ENCODE measurements around the gene ZEB2. TPM values are rescaled to one million over a fixed set of nuclear protein-coding genes. Genes with fewer than 3 reads are reported as not detected.
A peak's percentile ranks its signal among the peaks of the same experiment; 100 is the strongest.

The ZEB2 gene
- total and polyA plus RNA-seq, 7 experiments from 2014 or later = 0.26 to 534 (median 4.6) TPM

DNA sequence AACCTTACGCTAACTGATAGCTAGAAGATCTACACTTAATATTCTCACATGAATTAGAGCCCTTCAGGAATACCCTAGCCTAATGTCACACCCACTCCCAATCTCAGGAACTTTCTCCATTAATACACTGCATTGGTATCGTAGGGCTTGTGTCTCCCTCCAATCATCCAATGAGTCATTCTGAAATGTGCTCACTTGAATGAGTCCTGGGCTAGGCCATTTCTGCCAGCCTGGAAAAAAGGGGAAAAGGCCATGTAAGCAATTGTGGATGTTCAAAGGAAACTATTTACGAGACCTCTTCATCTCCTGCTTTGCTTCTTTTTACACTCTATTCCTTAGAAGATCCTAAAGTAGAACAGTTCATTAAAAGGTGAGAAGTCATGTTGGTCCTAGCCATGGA, 18.8 kb downstream of the ZEB2 start:
- ChIA-PET CTCF (no interaction called here), POLR2A (no interaction called here)
- H3K27me3 Mint-ChIP-seq = peaks cover 0 to 25% (median 18%) of the 10 kb centered on the region in 5 donors
- H3K9me3 ChIP-seq (ENCODE audit: control insufficient read depth in 2 of 3, low read length in 3 of 3) = no peaks in the 10 kb centered on the region
- no peaks in the 10 kb centered on the region for H3K27me3 ChIP-seq (ENCODE audit: control insufficient read depth in 2 of 2, insufficient read depth in 2 of 2, low read length in 2 of 2)
- peaks cover 0 to 14% of the 10 kb centered on the region in 2 donors for H3K4me1 ChIP-seq (ENCODE audit: control insufficient read depth in 2 of 2, insufficient read depth in 2 of 2, low read length in 2 of 2)
- DNase-seq (no peak), ATAC-seq (no peak)
- no peaks in the 10 kb centered on the region for H3K36me3 Mint-ChIP-seq
- H3K27ac Mint-ChIP-seq = no peak overlapping the region
- no peak overlapping the region for H3K27ac ChIP-seq (ENCODE audit: low read depth, low read length)
- intact Hi-C loops (cut with micrococcal nuclease) = no loop called here
- peaks cover 0 to 9% (median 0%) of the 10 kb centered on the region in 7 donors for H3K4me1 Mint-ChIP-seq
- H3K36me3 ChIP-seq (ENCODE audit: control insufficient read depth in 2 of 3, insufficient read depth in 3 of 3, low read length in 3 of 3) = no peaks in the 10 kb centered on the region
- H3K4me3 ChIP-seq (ENCODE audit: low read length) = no peak overlapping the region
- no peak overlapping the region for H3K4me3 Mint-ChIP-seq
- no peaks in the 10 kb centered on the region for H3K9me3 Mint-ChIP-seq

DNA sequence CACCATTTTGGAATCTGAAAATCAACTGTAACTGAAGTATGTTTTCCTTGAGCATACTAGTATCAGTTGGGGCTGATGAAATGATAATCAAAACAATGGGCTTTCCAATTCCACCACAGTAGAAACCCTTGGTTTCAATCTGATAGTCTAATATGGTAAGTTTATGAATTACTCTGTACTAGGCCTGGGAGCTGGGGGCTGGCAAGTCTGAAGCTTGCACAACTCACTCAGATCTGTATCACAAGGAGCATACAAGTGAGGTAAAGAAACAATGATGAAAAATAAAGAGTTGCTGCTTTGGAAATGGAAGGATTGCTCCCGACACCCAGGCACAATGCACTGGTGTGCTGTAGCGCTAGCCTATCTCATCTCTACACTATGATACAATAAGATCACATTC, 19.4 kb downstream of the ZEB2 start:
- POLR2A ChIA-PET = no interaction called here

DNA sequence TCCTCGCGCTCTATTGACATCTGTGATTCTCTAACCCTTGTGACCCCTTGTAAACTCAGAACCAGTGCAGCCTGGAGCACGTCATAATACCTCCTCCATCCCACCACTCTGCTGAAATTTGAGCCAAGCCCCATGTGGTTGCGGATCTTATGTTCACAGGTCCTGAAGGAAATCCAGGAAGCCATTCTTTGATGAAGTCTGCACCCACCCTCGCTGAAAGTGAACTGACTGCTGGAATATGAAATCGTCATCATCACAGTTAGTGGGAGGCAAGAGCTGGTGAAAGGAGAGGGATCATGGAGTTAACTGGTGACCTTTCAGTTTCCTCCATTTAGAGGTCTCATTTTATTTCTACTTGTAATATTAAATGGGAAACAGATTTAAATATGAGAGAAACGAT, 21.6 kb downstream of the ZEB2 start:
- no peaks in the 10 kb centered on the region for H3K27me3 ChIP-seq (ENCODE audit: control insufficient read depth in 2 of 2, insufficient read depth in 2 of 2, low read length in 2 of 2)
- Mint-ChIP-seq H3K4me1 (peaks cover 0 to 18% (median 0%) of the 10 kb centered on the region in 7 donors), H3K4me3 (no peak overlapping the region), H3K36me3 (no peaks in the 10 kb centered on the region), H3K9me3 (no peaks in the 10 kb centered on the region), H3K27me3 (peaks cover 0 to 14% (median 0%) of the 10 kb centered on the region in 5 donors), H3K27ac (no peak overlapping the region)
- H3K4me1 ChIP-seq (ENCODE audit: control insufficient read depth in 2 of 2, insufficient read depth in 2 of 2, low read length in 2 of 2) = no peaks in the 10 kb centered on the region
- no peak for DNase-seq
- ATAC-seq = no peak
- ChIA-PET CTCF (no interaction called here), POLR2A (no interaction called here)
- no peak overlapping the region for H3K4me3 ChIP-seq (ENCODE audit: low read length)
- intact Hi-C loops (cut with micrococcal nuclease) = no loop called here
- no peaks in the 10 kb centered on the region for H3K36me3 ChIP-seq (ENCODE audit: control insufficient read depth in 2 of 3, insufficient read depth in 3 of 3, low read length in 3 of 3)
- H3K9me3 ChIP-seq (ENCODE audit: control insufficient read depth in 2 of 3, low read length in 3 of 3) = no peaks in the 10 kb centered on the region
- no peak overlapping the region for H3K27ac ChIP-seq (ENCODE audit: low read depth, low read length)

More for the DNA sequence above, 19.4 kb downstream of the ZEB2 start:
- peaks cover 0 to 12% of the 10 kb centered on the region in 2 donors for H3K4me1 ChIP-seq (ENCODE audit: control insufficient read depth in 2 of 2, insufficient read depth in 2 of 2, low read length in 2 of 2)
- H3K4me3 Mint-ChIP-seq = no peak overlapping the region
- H3K4me1 Mint-ChIP-seq = peaks cover 0 to 14% (median 0%) of the 10 kb centered on the region in 7 donors
- CTCF ChIA-PET = no interaction called here
- no peak for ATAC-seq
- peaks cover 0 to 23% (median 15%) of the 10 kb centered on the region in 5 donors for H3K27me3 Mint-ChIP-seq
- no peaks in the 10 kb centered on the region for H3K27me3 ChIP-seq (ENCODE audit: control insufficient read depth in 2 of 2, insufficient read depth in 2 of 2, low read length in 2 of 2)
- no peaks in the 10 kb centered on the region for H3K9me3 Mint-ChIP-seq
- no peaks in the 10 kb centered on the region for H3K36me3 ChIP-seq (ENCODE audit: control insufficient read depth in 2 of 3, insufficient read depth in 3 of 3, low read length in 3 of 3)
- intact Hi-C loops (cut with micrococcal nuclease) = no loop called here
- no peak overlapping the region for H3K4me3 ChIP-seq (ENCODE audit: low read length)
- no peaks in the 10 kb centered on the region for H3K9me3 ChIP-seq (ENCODE audit: control insufficient read depth in 2 of 3, low read length in 3 of 3)
- no peak for DNase-seq
- no peak overlapping the region for H3K27ac ChIP-seq (ENCODE audit: low read depth, low read length)
- H3K27ac Mint-ChIP-seq = no peak overlapping the region
- H3K36me3 Mint-ChIP-seq = no peaks in the 10 kb centered on the region

DNA sequence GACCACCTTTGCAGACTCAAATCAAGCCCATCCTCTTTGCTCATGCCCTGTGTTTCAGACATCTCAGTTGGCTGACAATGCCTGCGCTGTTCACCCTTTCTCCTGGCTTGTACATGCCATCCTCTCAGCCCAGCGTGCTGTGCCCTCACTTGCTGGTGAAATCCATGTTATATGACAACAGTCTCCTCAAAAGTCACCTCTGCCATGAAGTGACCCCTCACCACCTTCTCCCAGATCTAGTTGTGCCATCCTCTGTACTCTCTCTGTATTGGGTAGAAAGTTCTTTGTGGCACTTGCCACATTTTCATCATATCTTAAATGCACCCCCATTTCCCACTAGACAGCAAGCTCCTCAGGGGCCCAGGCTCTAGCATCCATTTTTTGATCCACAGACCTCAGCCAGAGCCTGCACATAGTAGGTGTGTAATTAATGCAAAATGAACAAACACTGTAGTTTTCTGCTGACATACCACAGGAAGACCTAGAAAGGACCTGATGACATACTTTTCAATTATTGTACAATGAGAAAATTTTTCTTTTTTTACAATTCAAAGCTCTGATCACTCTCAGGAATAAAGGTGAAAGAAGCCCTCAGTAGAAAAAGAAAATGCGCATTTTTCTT, 22.8 kb downstream of the ZEB2 start:
- POLR2A ChIA-PET = no interaction called here
- no peak overlapping the region for H3K27ac Mint-ChIP-seq
- no peak overlapping the region for H3K27ac ChIP-seq (ENCODE audit: low read depth, low read length)

DNA sequence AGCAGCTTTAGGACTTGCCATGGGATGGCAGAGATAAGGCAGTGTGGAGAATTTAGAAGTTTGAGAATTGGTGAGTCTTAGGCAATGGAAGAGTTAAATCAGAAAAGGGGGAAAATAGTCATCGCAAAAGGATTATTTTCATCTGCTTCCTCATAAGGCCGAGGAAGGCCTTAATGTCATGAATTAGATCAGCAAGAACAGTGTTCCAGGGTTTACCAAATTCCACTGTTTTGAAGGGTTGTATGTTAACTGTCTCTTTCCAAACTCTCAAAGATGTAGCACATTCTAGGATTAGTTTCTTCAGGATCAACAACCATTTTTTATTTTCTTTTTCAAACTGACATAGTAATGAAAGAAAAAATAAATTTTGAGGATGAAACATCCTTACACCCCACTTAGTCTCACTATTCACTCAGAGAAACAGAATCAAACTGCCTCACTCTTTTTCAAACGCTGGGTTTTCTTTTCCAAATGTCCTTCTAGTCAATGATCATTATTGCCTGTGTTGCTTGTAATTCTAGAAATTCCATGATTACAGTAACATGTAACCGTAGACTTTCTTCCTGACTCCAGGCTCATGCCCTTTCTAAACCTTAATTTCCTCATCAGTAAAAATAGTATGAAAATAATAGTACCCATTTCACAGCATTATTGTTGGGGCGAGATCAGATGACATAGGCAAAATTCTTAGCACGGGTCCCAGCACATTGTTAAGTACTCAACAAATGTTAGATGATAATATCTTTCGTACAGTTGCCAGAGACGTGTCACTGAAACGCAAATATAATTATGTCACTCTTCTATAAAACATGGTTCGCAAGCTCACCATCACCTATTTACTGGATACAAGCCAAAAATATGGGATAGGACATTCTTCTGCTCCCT, 23.6 kb downstream of the ZEB2 start:
- ChIA-PET POLR2A (no interaction called here), CTCF (no interaction called here)
- Mint-ChIP-seq H3K4me1 (peaks cover 0 to 13% (median 0%) of the 10 kb centered on the region in 7 donors), H3K36me3 (peaks cover 0 to 2% (median 0%) of the 10 kb centered on the region in 5 donors), H3K27me3 (peaks cover 0 to 4% (median 0%) of the 10 kb centered on the region in 5 donors), H3K9me3 (no peaks in the 10 kb centered on the region), H3K27ac (no peak overlapping the region), H3K4me3 (no peak overlapping the region)
- H3K9me3 ChIP-seq (ENCODE audit: control insufficient read depth in 2 of 3, low read length in 3 of 3) = no peaks in the 10 kb centered on the region
- H3K4me3 ChIP-seq (ENCODE audit: low read length) = no peak overlapping the region
- H3K36me3 ChIP-seq (ENCODE audit: control insufficient read depth in 2 of 3, insufficient read depth in 3 of 3, low read length in 3 of 3) = no peaks in the 10 kb centered on the region
- intact Hi-C loops (cut with micrococcal nuclease) = no loop called here
- no peaks in the 10 kb centered on the region for H3K4me1 ChIP-seq (ENCODE audit: control insufficient read depth in 2 of 2, insufficient read depth in 2 of 2, low read length in 2 of 2)
- no peaks in the 10 kb centered on the region for H3K27me3 ChIP-seq (ENCODE audit: control insufficient read depth in 2 of 2, insufficient read depth in 2 of 2, low read length in 2 of 2)
- ATAC-seq = no peak
- H3K27ac ChIP-seq (ENCODE audit: low read depth, low read length) = no peak overlapping the region
- DNase-seq = no peak

More for the DNA sequence above, 22.8 kb downstream of the ZEB2 start:
- peak; percentile 13 for ATAC-seq
- H3K9me3 Mint-ChIP-seq = no peaks in the 10 kb centered on the region
- no peak for DNase-seq
- peaks cover 0 to 18% (median 0%) of the 10 kb centered on the region in 7 donors for H3K4me1 Mint-ChIP-seq
- CTCF ChIA-PET = no interaction called here
- no peaks in the 10 kb centered on the region for H3K36me3 ChIP-seq (ENCODE audit: control insufficient read depth in 2 of 3, insufficient read depth in 3 of 3, low read length in 3 of 3)
- H3K36me3 Mint-ChIP-seq = no peaks in the 10 kb centered on the region
- no peak overlapping the region for H3K4me3 ChIP-seq (ENCODE audit: low read length)
- H3K4me3 Mint-ChIP-seq = no peak overlapping the region
- H3K4me1 ChIP-seq (ENCODE audit: control insufficient read depth in 2 of 2, insufficient read depth in 2 of 2, low read length in 2 of 2) = no peaks in the 10 kb centered on the region
- no peaks in the 10 kb centered on the region for H3K27me3 ChIP-seq (ENCODE audit: control insufficient read depth in 2 of 2, insufficient read depth in 2 of 2, low read length in 2 of 2)
- no peaks in the 10 kb centered on the region for H3K9me3 ChIP-seq (ENCODE audit: control insufficient read depth in 2 of 3, low read length in 3 of 3)
- peaks cover 0 to 7% (median 0%) of the 10 kb centered on the region in 5 donors for H3K27me3 Mint-ChIP-seq
- intact Hi-C loops (cut with micrococcal nuclease) = no loop called here

DNA sequence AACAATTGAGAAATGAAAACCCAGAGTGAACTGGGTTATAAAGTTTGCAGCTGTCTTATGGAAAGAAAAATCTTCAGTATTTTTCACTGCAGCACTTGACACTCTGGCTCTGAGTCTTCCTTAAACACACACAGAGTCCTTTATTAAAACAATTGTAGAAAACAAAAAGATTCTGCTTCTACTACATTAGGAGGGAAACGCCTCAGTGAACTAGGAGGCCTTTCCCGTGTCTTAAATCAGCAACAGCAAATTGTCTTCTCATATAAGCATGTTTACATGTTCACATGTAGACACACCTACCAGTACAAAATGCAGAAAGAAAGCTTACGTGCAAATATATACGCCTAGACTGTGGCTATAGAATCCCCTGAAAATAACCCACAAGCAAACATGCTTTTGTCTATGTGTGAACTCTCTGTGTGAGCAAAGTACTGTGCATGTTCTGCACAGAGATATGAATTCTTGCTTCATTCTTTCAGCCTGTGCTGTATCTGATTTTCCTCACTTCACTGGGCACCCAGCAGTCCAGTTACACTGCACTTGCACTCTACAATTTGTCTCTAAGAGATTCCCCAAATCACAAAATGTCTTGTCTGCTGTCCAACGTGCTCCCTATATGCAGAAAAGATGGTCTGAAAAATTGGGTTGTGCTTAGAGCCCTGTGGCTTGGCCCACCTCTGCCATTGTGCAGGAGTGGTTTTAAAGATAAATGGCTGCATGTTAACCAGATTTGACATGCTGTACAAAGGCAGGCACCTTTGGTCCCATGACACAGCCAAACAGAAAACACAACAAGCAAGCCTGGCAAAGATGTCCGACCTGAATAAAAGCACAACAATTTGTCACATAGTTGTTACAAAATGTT, 24.5 kb downstream of the ZEB2 start:
- DNase-seq (no peak), ATAC-seq (peak; percentile 44)
- peaks cover 0 to 5% (median 0%) of the 10 kb centered on the region in 5 donors for H3K27me3 Mint-ChIP-seq
- no peak overlapping the region for H3K4me3 ChIP-seq (ENCODE audit: low read length)
- no peaks in the 10 kb centered on the region for H3K9me3 ChIP-seq (ENCODE audit: control insufficient read depth in 2 of 3, low read length in 3 of 3)
- no peak overlapping the region for H3K27ac Mint-ChIP-seq
- ChIA-PET CTCF (no interaction called here), POLR2A (no interaction called here)
- H3K4me1 ChIP-seq (ENCODE audit: control insufficient read depth in 2 of 2, insufficient read depth in 2 of 2, low read length in 2 of 2) = peaks cover 0 to 7% of the 10 kb centered on the region in 2 donors
- H3K4me1 Mint-ChIP-seq = peaks cover 0 to 13% (median 0%) of the 10 kb centered on the region in 7 donors
- H3K4me3 Mint-ChIP-seq = no peak overlapping the region
- intact Hi-C loops (cut with micrococcal nuclease) = no loop called here
- no peak overlapping the region for H3K27ac ChIP-seq (ENCODE audit: low read depth, low read length)
- H3K27me3 ChIP-seq (ENCODE audit: control insufficient read depth in 2 of 2, insufficient read depth in 2 of 2, low read length in 2 of 2) = no peaks in the 10 kb centered on the region
- H3K36me3 Mint-ChIP-seq = peaks cover 0 to 2% (median 0%) of the 10 kb centered on the region in 5 donors
- H3K36me3 ChIP-seq (ENCODE audit: control insufficient read depth in 2 of 3, insufficient read depth in 3 of 3, low read length in 3 of 3) = no peaks in the 10 kb centered on the region
- H3K9me3 Mint-ChIP-seq = no peaks in the 10 kb centered on the region
